HK-2 (cell line): Measurements from ENCODE around the gene PARD3B.

Experiments used
- DNase-seq: peaks from one replicate; pipeline ENCODE4 v3.0.0-alpha.2; 2018; ENCODE audit not compliant: unreplicated experiment

The PARD3B gene, protein sequence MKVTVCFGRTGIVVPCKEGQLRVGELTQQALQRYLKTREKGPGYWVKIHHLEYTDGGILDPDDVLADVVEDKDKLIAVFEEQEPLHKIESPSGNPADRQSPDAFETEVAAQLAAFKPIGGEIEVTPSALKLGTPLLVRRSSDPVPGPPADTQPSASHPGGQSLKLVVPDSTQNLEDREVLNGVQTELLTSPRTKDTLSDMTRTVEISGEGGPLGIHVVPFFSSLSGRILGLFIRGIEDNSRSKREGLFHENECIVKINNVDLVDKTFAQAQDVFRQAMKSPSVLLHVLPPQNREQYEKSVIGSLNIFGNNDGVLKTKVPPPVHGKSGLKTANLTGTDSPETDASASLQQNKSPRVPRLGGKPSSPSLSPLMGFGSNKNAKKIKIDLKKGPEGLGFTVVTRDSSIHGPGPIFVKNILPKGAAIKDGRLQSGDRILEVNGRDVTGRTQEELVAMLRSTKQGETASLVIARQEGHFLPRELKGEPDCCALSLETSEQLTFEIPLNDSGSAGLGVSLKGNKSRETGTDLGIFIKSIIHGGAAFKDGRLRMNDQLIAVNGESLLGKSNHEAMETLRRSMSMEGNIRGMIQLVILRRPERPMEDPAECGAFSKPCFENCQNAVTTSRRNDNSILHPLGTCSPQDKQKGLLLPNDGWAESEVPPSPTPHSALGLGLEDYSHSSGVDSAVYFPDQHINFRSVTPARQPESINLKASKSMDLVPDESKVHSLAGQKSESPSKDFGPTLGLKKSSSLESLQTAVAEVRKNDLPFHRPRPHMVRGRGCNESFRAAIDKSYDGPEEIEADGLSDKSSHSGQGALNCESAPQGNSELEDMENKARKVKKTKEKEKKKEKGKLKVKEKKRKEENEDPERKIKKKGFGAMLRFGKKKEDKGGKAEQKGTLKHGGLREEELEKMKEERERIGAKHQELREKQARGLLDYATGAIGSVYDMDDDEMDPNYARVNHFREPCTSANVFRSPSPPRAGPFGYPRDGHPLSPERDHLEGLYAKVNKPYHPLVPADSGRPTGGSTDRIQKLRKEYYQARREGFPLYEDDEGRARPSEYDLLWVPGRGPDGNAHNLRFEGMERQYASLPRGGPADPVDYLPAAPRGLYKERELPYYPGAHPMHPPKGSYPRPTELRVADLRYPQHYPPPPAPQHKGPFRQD (N-terminal part only)

GRCh38 chr2:204544961-204545860 is at the start of gene PARD3B:
Gene PARD3B (plus strand): TSS chr2:204545475. CDS start chr2:204546000, 525 bp downstream.
- peak; percentile 62 for DNase-seq

GRCh38 chr2:204496779-204497178 is 48.5 kb upstream of the PARD3B start:
- no peak for DNase-seq

- no peak for DNase-seq
Observed at GRCh38 chr2:204497855-204498254, 47.4 kb upstream of the PARD3B start.

DNA sequence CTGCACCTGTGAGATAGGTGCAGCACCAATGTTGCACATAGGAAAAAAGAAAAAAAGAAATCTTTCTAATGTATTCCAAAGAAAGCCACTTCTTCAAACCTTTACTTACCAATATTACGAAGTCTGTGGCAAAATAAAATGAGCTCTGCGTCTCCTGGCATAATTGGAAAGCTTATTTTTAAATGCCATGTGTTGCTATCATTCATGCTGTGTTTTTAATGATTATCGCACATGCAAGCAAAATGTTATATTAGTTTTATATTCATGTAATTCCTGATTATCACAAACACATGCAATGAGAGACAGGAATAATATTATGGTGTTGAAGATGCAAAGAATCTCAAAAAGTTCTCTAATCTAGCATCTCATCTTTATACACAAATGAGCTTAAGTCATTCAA is 47.0 kb upstream of the PARD3B start:
- no peak for DNase-seq

GRCh38 chr2:204503869-204504268 is 41.4 kb upstream of the PARD3B start:
- DNase-seq: no peak

- no peak for DNase-seq
Observed at GRCh38 chr2:204504594-204504993, 40.7 kb upstream of the PARD3B start.

DNA sequence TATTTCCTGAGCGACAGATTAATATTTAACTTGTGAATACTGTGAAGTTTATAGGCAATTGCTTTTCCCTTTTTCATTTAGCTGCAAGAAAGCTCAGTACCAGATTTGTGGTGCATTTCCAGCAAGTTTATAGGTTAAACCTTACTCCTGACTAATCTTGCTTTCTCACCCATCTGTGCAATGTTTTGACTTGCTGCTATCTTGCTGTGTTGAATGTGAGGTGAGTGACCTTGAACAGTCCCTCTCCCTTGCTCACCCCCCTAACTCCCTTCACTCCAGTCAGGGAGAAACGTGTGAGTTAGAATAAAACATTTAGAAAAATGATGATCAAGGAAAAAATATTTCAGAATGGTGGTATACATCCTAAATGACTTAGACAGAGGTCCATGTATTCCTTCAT is 39.8 kb upstream of the PARD3B start:
- DNase-seq: no peak

GRCh38 chr2:204505946-204506345 is 39.3 kb upstream of the PARD3B start:
- no peak for DNase-seq

DNA sequence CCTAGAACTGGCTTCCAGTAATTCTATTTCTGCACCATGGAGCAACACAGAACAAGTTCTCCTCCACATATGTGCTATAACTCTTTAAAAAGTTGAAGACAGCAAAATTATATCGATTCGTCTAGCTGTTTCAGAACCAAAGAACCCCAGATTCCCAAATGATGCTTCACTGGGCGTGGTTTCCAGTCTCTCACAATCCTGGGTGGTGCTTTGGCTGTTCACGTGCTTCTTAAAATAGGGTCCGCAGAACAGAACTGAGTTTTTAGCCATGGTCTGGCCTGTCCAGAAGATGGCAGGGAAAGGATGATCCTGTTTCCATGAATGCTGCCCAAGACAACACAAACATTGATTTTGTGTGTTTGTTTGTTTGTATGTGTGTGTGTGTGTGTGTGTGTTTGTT is 37.6 kb upstream of the PARD3B start:
- DNase-seq: no peak

- DNase-seq: no peak
Observed at GRCh38 chr2:204510709-204511420, 34.4 kb upstream of the PARD3B start.

DNA sequence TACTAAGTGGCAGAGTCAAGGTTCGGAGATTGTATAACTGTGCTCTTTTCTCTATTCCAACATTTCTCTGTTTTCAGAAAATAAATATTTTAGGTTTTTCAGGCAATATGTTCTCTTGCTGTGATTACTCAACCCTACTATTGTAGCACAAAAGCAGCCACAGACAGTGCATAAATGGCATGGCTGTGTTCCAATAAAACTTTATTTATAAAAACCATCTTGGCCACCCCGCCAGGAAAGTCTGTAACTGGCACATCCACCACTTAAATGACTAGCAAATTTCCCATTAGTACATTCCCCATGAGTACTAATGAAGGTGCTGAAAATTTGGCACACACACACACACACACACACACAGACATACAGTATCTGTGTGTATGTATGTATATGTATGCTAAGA is 30.8 kb upstream of the PARD3B start:
- DNase-seq: no peak

GRCh38 chr2:204515416-204515815 is 29.9 kb upstream of the PARD3B start:
- no peak for DNase-seq

DNA sequence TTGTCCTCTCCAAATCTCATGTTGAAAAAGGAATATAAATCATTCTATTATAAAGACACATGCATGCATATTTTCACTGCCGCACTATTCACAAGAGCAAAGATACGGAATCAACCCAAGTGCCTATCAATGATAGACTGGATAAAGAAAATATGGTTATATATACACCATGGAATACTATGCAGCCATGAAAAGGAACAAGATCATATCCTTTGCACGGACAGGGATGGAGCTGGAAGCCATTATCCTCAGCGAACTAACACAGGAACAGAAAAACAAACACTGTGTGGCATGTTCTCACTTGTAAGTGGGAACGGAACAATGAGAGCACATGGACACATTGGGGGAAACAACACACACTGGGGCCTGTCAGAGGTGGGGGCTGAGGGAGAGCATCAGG is 28.1 kb upstream of the PARD3B start:
- no peak for DNase-seq

DNA sequence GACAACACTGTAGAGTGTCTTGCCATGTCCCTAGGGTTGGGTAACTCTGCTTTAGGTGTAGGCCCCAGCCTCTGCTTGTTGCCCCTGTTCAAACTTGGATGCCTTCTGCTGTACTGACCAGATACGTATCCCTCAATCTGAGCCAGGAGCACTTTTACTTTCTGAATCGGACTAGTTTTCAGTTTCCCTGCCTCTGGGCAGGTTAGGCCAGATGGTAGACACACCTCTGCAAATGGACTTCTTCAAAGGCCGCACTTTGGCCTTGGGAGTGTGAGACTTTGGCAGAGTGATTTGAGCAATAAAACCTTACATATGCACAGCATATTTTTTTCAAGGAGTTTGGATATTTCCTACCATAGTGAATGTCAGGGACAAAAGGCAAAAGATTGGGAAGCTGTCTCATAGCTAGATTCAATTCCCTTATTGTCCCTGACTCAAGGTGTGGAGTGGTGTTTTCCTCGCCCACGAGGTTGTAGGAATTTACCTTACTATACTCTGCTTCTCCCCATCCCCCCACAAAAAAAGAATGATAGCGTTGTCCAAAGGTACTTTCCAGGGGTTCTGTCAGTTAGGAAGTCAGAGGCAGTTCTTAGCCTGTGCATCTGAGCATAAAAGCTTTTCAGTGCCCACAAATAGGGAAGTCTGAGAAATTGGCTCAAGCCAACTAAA is 15.3 kb upstream of the PARD3B start:
- DNase-seq: no peak

DNA sequence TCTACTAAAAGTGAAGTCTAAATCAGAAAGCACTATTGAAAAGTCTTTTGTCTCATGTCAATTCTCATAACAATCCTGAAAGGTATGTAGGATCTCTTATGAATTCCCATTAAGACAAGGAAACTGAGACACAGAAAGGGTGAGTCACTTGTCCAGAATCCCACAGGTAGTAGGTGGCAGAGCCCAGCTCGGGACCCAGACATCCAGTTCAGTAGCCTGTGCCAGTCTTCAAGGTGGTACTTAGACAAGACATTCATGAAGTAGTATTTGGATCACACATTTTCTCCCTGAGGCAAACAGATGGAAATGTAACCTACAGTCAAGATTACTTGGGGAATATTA is 14.8 kb upstream of the PARD3B start:
- DNase-seq: no peak

GRCh38 chr2:204533629-204534370 is 11.5 kb upstream of the PARD3B start:
- DNase-seq: no peak

DNA sequence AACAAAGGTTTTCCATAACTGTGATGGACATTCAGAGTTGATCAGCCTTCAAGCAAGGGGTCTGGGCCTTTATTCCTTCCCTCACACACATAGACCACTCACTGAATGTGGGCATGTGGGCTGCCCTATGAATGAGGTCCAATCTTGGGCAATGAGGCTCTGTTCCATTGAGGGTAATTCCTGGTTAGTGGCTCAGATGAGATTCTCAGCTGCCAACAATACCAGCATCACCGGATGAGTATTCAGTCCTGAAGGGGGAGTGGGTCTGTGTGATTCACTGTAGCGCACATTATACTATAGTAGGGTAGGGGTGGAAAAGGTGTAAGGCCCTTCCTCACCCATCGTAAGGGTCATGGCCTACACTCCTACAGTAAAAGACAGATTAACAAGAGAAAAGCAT is 9.9 kb upstream of the PARD3B start:
- DNase-seq: no peak

DNA sequence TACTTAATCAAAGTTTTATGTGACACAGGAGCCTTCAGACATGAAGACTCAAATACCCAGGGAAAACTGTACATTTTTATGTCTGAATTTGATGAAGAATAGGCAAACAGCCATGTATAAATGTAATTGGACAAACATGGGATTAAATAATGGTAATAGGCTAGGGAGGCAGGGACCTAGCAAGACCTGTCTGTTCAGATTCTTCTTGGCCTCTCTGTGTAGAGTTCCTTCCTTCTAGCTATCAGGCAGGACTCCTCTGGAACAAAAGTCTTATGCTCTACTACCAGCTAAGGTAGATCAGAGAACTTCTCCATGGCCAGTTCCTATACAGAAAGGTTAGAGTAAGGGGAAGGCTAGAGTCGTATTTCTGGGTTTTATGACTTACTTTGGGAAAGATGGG is 9.5 kb upstream of the PARD3B start:
- no peak for DNase-seq

- no peak for DNase-seq
Observed at GRCh38 chr2:204538182-204539018, 6.9 kb upstream of the PARD3B start.
